Posterior cingulate gyrus (tissue), 11 donors: ENCODE data around the gene PPP3R1.

Experiments
- DNase-seq, 10 donors: peaks; one replicate each; pipeline versions ENCODE4 v3.0.0 to v3.0.0-alpha.2; 2020 to 2021; ENCODE audit warnings: mixed read lengths in 3 of 10
- intact Hi-C: fragments of 100-400 bp; cut with DNase I; formaldehyde crosslinking; loops from one replicate; pipeline ENCODE4 v1.15.1; 2023

The PPP3R1 gene

GRCh38 chr2:68169308-68169707 lies 83.0 kb downstream of the PPP3R1 start:
- intact Hi-C loops: no loop called here
- no peak for DNase-seq

GRCh38 chr2:68167186-68167585 lies 85.1 kb downstream of the PPP3R1 start:
- DNase-seq: no peak
- intact Hi-C loops: no loop called here

GRCh38 chr2:68163641-68164040 lies 88.7 kb downstream of the PPP3R1 start:
- intact Hi-C loops: no loop called here
- no peak for DNase-seq

GRCh38 chr2:68158134-68158447 lies 94.2 kb downstream of the PPP3R1 start:
- intact Hi-C loops: no loop called here
- no peak for DNase-seq

GRCh38 chr2:68157402-68158133 lies 94.8 kb downstream of the PPP3R1 start, which contains the start of gene PNO1:
PNO1 (plus strand) TSS chr2:68157888; CDS start chr2:68157935, 47 bp downstream.
- intact Hi-C loops: loop anchor here (1.0 to 2.0 kb wide), 2 partner anchors 94 to 95 kb away; partner anchors contain the start of gene C1D
- peak; percentile 93 to 99 (median 94) for DNase-seq

GRCh38 chr2:68157002-68157401 lies 95.3 kb downstream of the PPP3R1 start:
- intact Hi-C loops: loop anchor here (1.0 to 2.0 kb wide), 2 partner anchors 94 kb away; partner anchors contain the start of gene C1D
- peak in 2 of 10 donors; percentile 88 to 90 for DNase-seq

- intact Hi-C loops: loop anchor here (2.0 kb wide), 1 partner anchor 94 kb away; the partner anchor contains the start of gene C1D
- no peak for DNase-seq
Measured at GRCh38 chr2:68156419-68156818, 95.9 kb downstream of the PPP3R1 start.

- no peak for DNase-seq
- intact Hi-C loops: loop anchor here (2.0 kb wide), 1 partner anchor 93 kb away; the partner anchor contains the start of gene C1D
Measured at GRCh38 chr2:68155618-68156017, 96.7 kb downstream of the PPP3R1 start.

- peak in 1 of 10 donors; percentile 52 for DNase-seq
- intact Hi-C loops: no loop called here
Measured at GRCh38 chr2:68152681-68153347, 99.5 kb downstream of the PPP3R1 start.

- DNase-seq: no peak
- intact Hi-C loops: no loop called here
Measured at GRCh38 chr2:68151037-68151436, 101.3 kb downstream of the PPP3R1 start.

GRCh38 chr2:68141875-68142274 lies 110.5 kb downstream of the PPP3R1 start:
- intact Hi-C loops: no loop called here
- DNase-seq: no peak

- intact Hi-C loops: no loop called here
- no peak for DNase-seq
Measured at GRCh38 chr2:68135448-68136320, 116.6 kb downstream of the PPP3R1 start.

- intact Hi-C loops: no loop called here
- DNase-seq: no peak
Measured at GRCh38 chr2:68134554-68134953, 117.8 kb downstream of the PPP3R1 start.

- intact Hi-C loops: no loop called here
- DNase-seq: no peak
Measured at GRCh38 chr2:68134120-68134519, 118.2 kb downstream of the PPP3R1 start.
